RWPE1 (cell line): ENCODE data around the gene GPR32.
"Not testable (repeated sequence)": the region's sequence is repeated elsewhere in the genome, so short reads cannot be mapped to it uniquely, and the experiment has no call there.

Experiments
- CTCF ChIA-PET: fragments of 350-600 bp; sonication (Branson Sonifier 250); formaldehyde crosslinking; extraction: SDS; loops from one replicate; lab custom pipeline; 2021; lab: Yijun Ruan, JAX
- POLR2A ChIA-PET: fragments of 400-600 bp; formaldehyde crosslinking; extraction: SDS; loops from one replicate; lab custom pipeline; 2020; ENCODE audit warnings: antibody characterized with exemption; ENCODE audit not compliant: low non-redundant PET; lab: Yijun Ruan, JAX
- DNase-seq: peaks from one replicate; pipeline ENCODE4 v3.0.0; 2012; ENCODE audit warnings: low spot score
- H3K27ac ChIP-seq: fragments of 450-650 bp; 2 replicates; pipeline ENCODE4 v1.5.1; 2017
- TF ChIP-seq, protein P1 (sequence below): fragments of 450-650 bp; conservative IDR thresholded peaks from 2 replicates; pipeline ENCODE4 v1.5.1; 2017; ENCODE audit warnings: low read depth, mild to moderate bottlenecking

The GPR32 gene

DNA sequence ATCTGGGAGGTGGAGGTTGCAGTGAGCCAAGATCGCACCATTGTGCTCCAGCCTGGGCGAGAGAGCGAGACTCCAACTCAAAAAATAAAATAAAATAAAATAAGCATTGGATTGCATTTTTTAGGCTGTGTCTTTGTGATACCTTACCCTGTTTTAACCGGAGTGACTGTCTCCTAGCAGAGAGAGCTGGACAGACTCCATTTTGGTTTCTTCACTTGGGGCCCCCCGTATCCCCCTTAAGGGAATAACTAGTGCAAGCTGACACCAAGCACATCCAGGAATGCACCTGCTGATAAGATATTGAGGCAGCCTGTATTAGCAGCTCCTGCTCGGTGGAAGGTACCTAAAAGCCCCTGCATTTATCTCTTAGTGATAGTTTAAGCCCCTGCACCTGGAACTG, 20.8 kb upstream of the GPR32 start:
- ChIA-PET POLR2A (no interaction called here), CTCF (interaction anchor here (0.6 kb wide), 1 partner anchor 30 kb away, joined by 4 read pairs; no protein-coding TSS in a partner anchor)
- TF ChIP-seq, protein P1, sequence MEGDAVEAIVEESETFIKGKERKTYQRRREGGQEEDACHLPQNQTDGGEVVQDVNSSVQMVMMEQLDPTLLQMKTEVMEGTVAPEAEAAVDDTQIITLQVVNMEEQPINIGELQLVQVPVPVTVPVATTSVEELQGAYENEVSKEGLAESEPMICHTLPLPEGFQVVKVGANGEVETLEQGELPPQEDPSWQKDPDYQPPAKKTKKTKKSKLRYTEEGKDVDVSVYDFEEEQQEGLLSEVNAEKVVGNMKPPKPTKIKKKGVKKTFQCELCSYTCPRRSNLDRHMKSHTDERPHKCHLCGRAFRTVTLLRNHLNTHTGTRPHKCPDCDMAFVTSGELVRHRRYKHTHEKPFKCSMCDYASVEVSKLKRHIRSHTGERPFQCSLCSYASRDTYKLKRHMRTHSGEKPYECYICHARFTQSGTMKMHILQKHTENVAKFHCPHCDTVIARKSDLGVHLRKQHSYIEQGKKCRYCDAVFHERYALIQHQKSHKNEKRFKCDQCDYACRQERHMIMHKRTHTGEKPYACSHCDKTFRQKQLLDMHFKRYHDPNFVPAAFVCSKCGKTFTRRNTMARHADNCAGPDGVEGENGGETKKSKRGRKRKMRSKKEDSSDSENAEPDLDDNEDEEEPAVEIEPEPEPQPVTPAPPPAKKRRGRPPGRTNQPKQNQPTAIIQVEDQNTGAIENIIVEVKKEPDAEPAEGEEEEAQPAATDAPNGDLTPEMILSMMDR = no peak
- H3K27ac ChIP-seq = no peak overlapping the region
- no peak for DNase-seq

DNA sequence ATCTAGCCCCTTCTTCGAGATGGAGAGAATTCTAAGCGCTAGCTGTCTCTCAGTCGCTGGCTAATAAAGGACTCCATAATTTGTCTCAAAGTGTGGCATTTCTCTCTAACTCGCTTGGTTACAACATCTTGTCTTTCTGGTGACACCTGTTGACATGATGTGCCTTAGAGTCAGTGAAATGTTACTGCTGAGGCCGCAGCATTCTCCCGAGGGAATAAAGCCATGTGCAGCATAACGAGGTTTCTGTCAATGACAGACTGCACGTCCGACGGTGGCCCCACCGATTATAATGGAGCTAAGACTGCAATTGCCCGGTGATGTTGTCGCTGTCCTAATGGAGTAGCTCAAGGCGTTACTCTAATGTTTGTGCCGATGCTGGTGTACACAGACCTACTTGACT, 20.3 kb upstream of the GPR32 start:
- TF ChIP-seq, protein P1 = no peak
- ChIA-PET POLR2A (no interaction called here), CTCF (interaction anchor here (0.6 kb wide), 1 partner anchor 14 kb away, joined by 3 read pairs; no protein-coding TSS in a partner anchor)

DNA sequence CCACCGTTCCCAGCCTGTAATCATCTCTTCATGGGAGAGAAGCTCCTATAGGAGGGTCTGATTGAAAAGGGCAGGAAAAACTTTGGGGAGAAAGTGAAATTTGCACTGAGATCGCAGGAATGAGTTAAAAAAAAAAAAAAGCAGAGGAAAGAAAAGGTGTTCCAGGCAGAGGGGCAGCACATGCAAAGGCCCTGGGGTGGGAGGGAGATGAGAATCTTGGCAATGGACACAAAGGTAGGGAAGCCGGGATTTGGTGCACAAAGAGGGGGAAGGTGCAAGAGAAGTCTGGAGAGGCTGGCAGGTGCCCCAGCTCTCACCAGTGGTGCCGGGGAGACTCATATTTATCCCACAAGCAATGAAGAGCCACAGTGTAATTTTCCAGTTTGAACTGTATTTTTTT, 16.4 kb upstream of the GPR32 start:
- H3K27ac ChIP-seq = no peak overlapping the region
- CTCF ChIA-PET = no interaction called here
- DNase-seq = no peak
- TF ChIP-seq, protein P1 = no peak
- POLR2A ChIA-PET = no interaction called here

More for the DNA sequence above, 20.3 kb upstream of the GPR32 start:
- DNase-seq = no peak
- H3K27ac ChIP-seq = no peak overlapping the region

DNA sequence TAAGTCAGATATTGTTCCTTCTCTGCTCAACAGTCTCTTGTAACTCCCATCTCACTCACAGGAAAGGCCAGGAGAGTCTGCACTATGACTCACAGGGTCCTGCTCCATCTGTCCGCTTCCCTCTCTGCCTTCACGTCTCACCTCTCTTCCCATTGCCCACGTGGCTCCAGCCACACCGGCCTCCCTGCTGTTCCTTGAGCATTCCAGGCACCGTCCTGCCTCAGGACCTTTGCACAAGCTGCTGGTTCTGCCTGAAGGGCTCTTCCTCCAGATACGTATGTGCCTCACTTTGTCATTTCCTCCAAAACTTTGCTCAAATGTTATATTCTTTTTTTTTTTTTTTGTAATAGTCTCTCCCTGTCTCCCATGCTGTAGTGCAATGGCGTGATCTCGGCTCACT, 14.0 kb upstream of the GPR32 start:
- CTCF ChIA-PET, POLR2A ChIA-PET: not testable (repeated sequence)

DNA sequence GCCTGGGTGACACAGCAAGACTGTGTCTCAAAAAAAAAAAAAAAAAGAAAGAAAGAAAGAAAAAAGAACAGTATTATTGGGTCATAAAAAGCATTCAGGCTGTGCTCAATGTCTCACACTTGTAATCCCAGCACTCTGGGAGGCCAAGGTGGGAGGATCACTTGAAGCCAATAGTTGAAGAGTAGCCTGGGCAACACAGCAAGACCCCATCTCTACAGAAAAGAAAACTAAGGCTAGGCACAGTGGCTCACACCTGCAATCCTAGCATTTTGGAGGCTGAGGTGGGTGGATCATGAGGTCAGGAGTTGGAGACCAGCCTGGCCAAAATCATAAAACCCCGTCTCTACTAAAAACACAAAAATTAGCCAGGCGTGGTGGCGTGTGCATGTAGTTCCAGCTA, 12.6 kb upstream of the GPR32 start:
- CTCF ChIA-PET = not testable (repeated sequence)

More for the DNA sequence above, 14.0 kb upstream of the GPR32 start:
- not testable (repeated sequence) for H3K27ac ChIP-seq, DNase-seq

DNA sequence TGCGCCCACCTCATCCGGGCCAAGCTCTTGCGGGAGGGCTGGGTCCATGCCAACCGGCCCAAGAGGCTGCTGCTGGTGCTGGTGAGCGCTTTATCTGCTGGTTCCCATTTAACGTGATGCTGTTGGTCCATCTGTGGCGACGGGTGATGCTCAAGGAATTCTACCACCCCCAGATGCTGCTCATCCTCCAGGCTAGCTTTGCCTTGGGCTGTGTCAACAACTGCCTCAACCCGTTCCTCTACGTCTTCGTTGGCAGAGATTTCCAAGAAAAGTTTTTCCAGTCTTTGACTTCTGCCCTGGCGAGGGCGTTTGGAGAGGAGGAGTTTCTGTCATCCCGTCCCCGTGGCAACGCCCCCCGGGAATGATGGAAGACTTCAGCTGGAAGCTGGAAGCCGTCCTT, 11.2 kb upstream of the GPR32 start:
- DNase-seq, H3K27ac ChIP-seq, POLR2A ChIA-PET: not testable (repeated sequence)
- CTCF ChIA-PET = interaction anchor here (0.6 kb wide), 1 partner anchor 24 kb away, joined by 3 read pairs; no protein-coding TSS in a partner anchor

More for the DNA sequence above, 12.6 kb upstream of the GPR32 start:
- H3K27ac ChIP-seq, DNase-seq, POLR2A ChIA-PET: not testable (repeated sequence)

DNA sequence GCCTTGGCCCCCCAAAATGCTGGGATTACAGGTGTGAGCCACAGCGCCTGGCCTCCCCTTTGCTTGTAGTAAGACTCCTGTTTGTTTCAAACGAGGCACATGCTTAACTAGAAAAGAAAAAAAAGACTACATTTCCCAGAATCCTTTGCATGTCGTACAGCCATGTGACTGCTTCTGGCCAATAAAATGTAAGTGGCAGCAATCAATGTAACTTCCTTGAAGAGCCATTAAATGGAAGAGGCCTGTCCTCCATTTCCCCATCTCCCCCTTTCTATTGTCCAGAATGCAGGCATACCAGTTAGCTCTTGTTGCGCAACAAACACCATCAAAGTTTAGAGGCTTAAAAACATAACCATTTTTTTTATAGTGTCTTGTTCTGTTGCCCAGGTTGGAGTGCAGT, 10.4 kb upstream of the GPR32 start:
- ChIA-PET POLR2A (no interaction called here), CTCF (interaction anchor here (0.6 kb wide), 1 partner anchor 25 kb away, joined by 3 read pairs; no protein-coding TSS in a partner anchor)
- no peak overlapping the region for H3K27ac ChIP-seq
- peak; percentile 15 for DNase-seq
- TF ChIP-seq, protein P1 = no peak

DNA sequence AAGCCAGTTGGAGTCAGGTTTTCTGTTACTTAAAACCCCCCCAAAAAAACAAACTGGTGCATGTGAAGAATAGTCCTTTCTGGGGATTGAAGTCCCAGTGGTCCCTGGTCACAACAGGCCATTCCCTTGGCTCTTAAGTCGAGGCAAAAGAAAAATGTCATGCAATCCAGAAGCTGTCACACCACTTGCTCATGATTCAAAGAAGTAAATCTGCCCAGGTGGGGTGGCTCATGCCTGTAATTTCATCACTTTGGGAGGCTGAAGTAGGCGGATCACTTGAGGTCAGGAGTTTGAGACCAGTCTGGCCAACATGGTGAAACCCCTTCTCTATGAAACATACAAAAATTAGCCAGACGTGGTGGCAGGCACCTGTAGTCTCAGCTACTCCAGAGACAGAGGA, 8.8 kb upstream of the GPR32 start:
- CTCF ChIA-PET = interaction anchor here (0.6 to 0.7 kb wide), 2 partner anchors 95 to 134 kb away, joined by 3 read pairs; no protein-coding TSS in a partner anchor
- DNase-seq, H3K27ac ChIP-seq, POLR2A ChIA-PET: not testable (repeated sequence)

DNA sequence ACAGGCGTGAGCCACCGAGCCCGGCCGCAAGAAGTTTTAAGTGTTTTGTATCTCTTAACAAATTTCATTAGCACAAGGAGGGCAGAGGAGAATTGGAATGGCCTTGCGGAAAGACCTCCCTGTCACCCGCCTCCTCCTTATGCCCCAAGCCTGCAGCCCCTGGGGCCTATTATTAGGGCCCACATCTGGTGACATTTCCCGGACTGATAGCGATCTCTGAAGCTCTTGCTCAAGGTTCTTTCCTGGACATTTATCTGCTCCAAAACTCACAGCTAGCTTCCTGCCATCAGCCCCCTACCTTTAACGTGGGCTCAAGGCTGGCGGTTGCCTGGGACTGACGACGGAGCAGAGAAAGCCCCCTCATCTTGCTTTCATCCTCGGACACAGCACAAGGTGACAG, 6.7 kb upstream of the GPR32 start:
- CTCF ChIA-PET = interaction anchor here (0.7 kb wide), 1 partner anchor 13 kb away, joined by 3 read pairs; no protein-coding TSS in a partner anchor
- H3K27ac ChIP-seq, DNase-seq, POLR2A ChIA-PET: not testable (repeated sequence)
